Stimulated activated memory B cell treated with anti-CD40 and anti-IgM and Interleukin-4, amounts not matched to agents 10 μg/mL and 1 μg/mL and 100 μg/mL, for 72 hours (primary cell): ENCODE results near the gene TLCD4.
"Not testable (repeated sequence)": the region's sequence is repeated elsewhere in the genome, so short reads cannot be mapped to it uniquely, and the experiment has no call there.

Source experiments
- ATAC-seq: fragments of 150-1000 bp; cut with Tn5 transposase; 2 replicates; pipeline ENCODE4 v1.10.0; 2021
- H3K27ac Mint-ChIP-seq: one replicate; pipeline ENCODE4 v1.8.0; 2022; ENCODE audit warnings: mild to moderate bottlenecking, mixed read lengths
- H3K27me3 Mint-ChIP-seq: one replicate; pipeline ENCODE4 v1.8.0; 2022; ENCODE audit warnings: mixed read lengths
- H3K36me3 Mint-ChIP-seq: one replicate; pipeline ENCODE4 v1.8.0; 2022; ENCODE audit warnings: mixed read lengths
- H3K4me1 Mint-ChIP-seq: one replicate; pipeline ENCODE4 v1.8.0; 2022; ENCODE audit warnings: mixed read lengths
- H3K4me3 Mint-ChIP-seq: one replicate; pipeline ENCODE4 v1.8.0; 2022; ENCODE audit warnings: mild to moderate bottlenecking, moderate library complexity, mixed read lengths
- H3K9me3 Mint-ChIP-seq: one replicate; pipeline ENCODE4 v1.8.0; 2022; ENCODE audit warnings: mixed read lengths

The TLCD4 gene

GRCh38 chr1:95118710-95119109 is 1.6 kb downstream of the TLCD4 start:
- Mint-ChIP-seq H3K4me3 (no peak overlapping the region), H3K27me3 (no peaks in the 10 kb centered on the region)

GRCh38 chr1:95119273-95119672 is 2.1 kb downstream of the TLCD4 start:
- H3K36me3 Mint-ChIP-seq = no peaks in the 10 kb centered on the region
- no peak overlapping the region for H3K27ac Mint-ChIP-seq
- no peaks in the 10 kb centered on the region for H3K9me3 Mint-ChIP-seq
- no peaks in the 10 kb centered on the region for H3K27me3 Mint-ChIP-seq
- no peak for ATAC-seq
- H3K4me1 Mint-ChIP-seq = peaks cover 26% of the 10 kb centered on the region
- H3K4me3 Mint-ChIP-seq = no peak overlapping the region

More at GRCh38 chr1:95118710-95119109, 1.6 kb downstream of the TLCD4 start:
- Mint-ChIP-seq H3K27ac (no peak overlapping the region), H3K36me3 (no peaks in the 10 kb centered on the region), H3K9me3 (no peaks in the 10 kb centered on the region), H3K4me1 (peaks cover 26% of the 10 kb centered on the region)
- ATAC-seq = no peak

- Mint-ChIP-seq H3K4me1 (peaks cover 21% of the 10 kb centered on the region), H3K9me3 (no peaks in the 10 kb centered on the region), H3K4me3 (no peak overlapping the region), H3K27me3 (no peaks in the 10 kb centered on the region), H3K36me3 (no peaks in the 10 kb centered on the region), H3K27ac (no peak overlapping the region)
- no peak for ATAC-seq
Measured at GRCh38 chr1:95122151-95122697, 5.1 kb downstream of the TLCD4 start.

- no peaks in the 10 kb centered on the region for H3K36me3 Mint-ChIP-seq
- H3K4me3 Mint-ChIP-seq = no peak overlapping the region
- H3K9me3 Mint-ChIP-seq = no peaks in the 10 kb centered on the region
- no peaks in the 10 kb centered on the region for H3K27me3 Mint-ChIP-seq
- H3K4me1 Mint-ChIP-seq = peaks cover 9% of the 10 kb centered on the region
- ATAC-seq = no peak
- H3K27ac Mint-ChIP-seq = no peak overlapping the region
Measured at GRCh38 chr1:95124342-95124741, 7.2 kb downstream of the TLCD4 start.

GRCh38 chr1:95126366-95126765 is 9.2 kb downstream of the TLCD4 start:
- H3K4me1 Mint-ChIP-seq = no peaks in the 10 kb centered on the region
- ATAC-seq = no peak
- H3K36me3 Mint-ChIP-seq = no peaks in the 10 kb centered on the region
- no peak overlapping the region for H3K4me3 Mint-ChIP-seq
- no peak overlapping the region for H3K27ac Mint-ChIP-seq
- no peaks in the 10 kb centered on the region for H3K27me3 Mint-ChIP-seq
- H3K9me3 Mint-ChIP-seq = no peaks in the 10 kb centered on the region

GRCh38 chr1:95126846-95127245 is 9.7 kb downstream of the TLCD4 start:
- Mint-ChIP-seq H3K27ac (no peak overlapping the region), H3K4me3 (no peak overlapping the region), H3K4me1 (no peaks in the 10 kb centered on the region), H3K36me3 (no peaks in the 10 kb centered on the region), H3K27me3 (no peaks in the 10 kb centered on the region), H3K9me3 (no peaks in the 10 kb centered on the region)
- no peak for ATAC-seq

- H3K4me3 Mint-ChIP-seq = no peak overlapping the region
- no peak overlapping the region for H3K27ac Mint-ChIP-seq
- no peaks in the 10 kb centered on the region for H3K9me3 Mint-ChIP-seq
- H3K4me1 Mint-ChIP-seq = no peaks in the 10 kb centered on the region
- H3K36me3 Mint-ChIP-seq = no peaks in the 10 kb centered on the region
- ATAC-seq = no peak
- no peaks in the 10 kb centered on the region for H3K27me3 Mint-ChIP-seq
Measured at GRCh38 chr1:95127380-95127779, 10.2 kb downstream of the TLCD4 start.

- H3K36me3 Mint-ChIP-seq = no peaks in the 10 kb centered on the region
- ATAC-seq = no peak
- no peaks in the 10 kb centered on the region for H3K4me1 Mint-ChIP-seq
- no peaks in the 10 kb centered on the region for H3K27me3 Mint-ChIP-seq
- H3K27ac Mint-ChIP-seq = no peak overlapping the region
- H3K4me3 Mint-ChIP-seq = no peak overlapping the region
- H3K9me3 Mint-ChIP-seq = no peaks in the 10 kb centered on the region
Measured at GRCh38 chr1:95132762-95133161, 15.6 kb downstream of the TLCD4 start.

GRCh38 chr1:95133687-95134086 is 16.5 kb downstream of the TLCD4 start:
- ATAC-seq = no peak
- no peaks in the 10 kb centered on the region for H3K27me3 Mint-ChIP-seq
- no peaks in the 10 kb centered on the region for H3K9me3 Mint-ChIP-seq
- no peak overlapping the region for H3K4me3 Mint-ChIP-seq
- H3K4me1 Mint-ChIP-seq = no peaks in the 10 kb centered on the region
- H3K27ac Mint-ChIP-seq = no peak overlapping the region
- no peaks in the 10 kb centered on the region for H3K36me3 Mint-ChIP-seq

- Mint-ChIP-seq H3K9me3 (no peaks in the 10 kb centered on the region), H3K4me3 (no peak overlapping the region), H3K27me3 (no peaks in the 10 kb centered on the region), H3K36me3 (no peaks in the 10 kb centered on the region), H3K4me1 (no peaks in the 10 kb centered on the region), H3K27ac (no peak overlapping the region)
- ATAC-seq = no peak
Measured at GRCh38 chr1:95138223-95138622, 21.1 kb downstream of the TLCD4 start.

- Mint-ChIP-seq H3K27ac (no peak overlapping the region), H3K9me3 (no peaks in the 10 kb centered on the region), H3K27me3 (no peaks in the 10 kb centered on the region), H3K36me3 (no peaks in the 10 kb centered on the region), H3K4me3 (no peak overlapping the region), H3K4me1 (no peaks in the 10 kb centered on the region)
- no peak for ATAC-seq
Measured at GRCh38 chr1:95139039-95139438, 21.9 kb downstream of the TLCD4 start.

- no peaks in the 10 kb centered on the region for H3K9me3 Mint-ChIP-seq
- H3K27me3 Mint-ChIP-seq = no peaks in the 10 kb centered on the region
- H3K27ac Mint-ChIP-seq = no peak overlapping the region
- ATAC-seq = no peak
- H3K36me3 Mint-ChIP-seq = no peaks in the 10 kb centered on the region
- H3K4me1 Mint-ChIP-seq = peaks cover 9% of the 10 kb centered on the region
- no peak overlapping the region for H3K4me3 Mint-ChIP-seq
Measured at GRCh38 chr1:95140791-95141190, 23.6 kb downstream of the TLCD4 start.

GRCh38 chr1:95145493-95145892 is 28.3 kb downstream of the TLCD4 start:
- peak overlapping the region; percentile 38 for H3K4me3 Mint-ChIP-seq
- H3K27me3 Mint-ChIP-seq = no peaks in the 10 kb centered on the region
- peaks cover 12% of the 10 kb centered on the region for H3K4me1 Mint-ChIP-seq
- H3K36me3 Mint-ChIP-seq = no peaks in the 10 kb centered on the region
- no peaks in the 10 kb centered on the region for H3K9me3 Mint-ChIP-seq
- H3K27ac Mint-ChIP-seq = peak overlapping the region; percentile 55
- peak; percentile 72 for ATAC-seq

GRCh38 chr1:95146637-95147036 is 29.5 kb downstream of the TLCD4 start:
- Mint-ChIP-seq H3K27me3 (no peaks in the 10 kb centered on the region), H3K9me3 (no peaks in the 10 kb centered on the region), H3K36me3 (no peaks in the 10 kb centered on the region), H3K27ac (no peak overlapping the region), H3K4me3 (no peak overlapping the region), H3K4me1 (peaks cover 12% of the 10 kb centered on the region)
- peak; percentile 74 for ATAC-seq

GRCh38 chr1:95154096-95154495 is 36.9 kb downstream of the TLCD4 start:
- H3K27me3 Mint-ChIP-seq = no peaks in the 10 kb centered on the region
- no peaks in the 10 kb centered on the region for H3K4me1 Mint-ChIP-seq
- no peaks in the 10 kb centered on the region for H3K9me3 Mint-ChIP-seq
- H3K27ac Mint-ChIP-seq = no peak overlapping the region
- H3K4me3 Mint-ChIP-seq = no peak overlapping the region
- ATAC-seq = no peak
- no peaks in the 10 kb centered on the region for H3K36me3 Mint-ChIP-seq

- not testable (repeated sequence) for H3K27me3 Mint-ChIP-seq, H3K4me1 Mint-ChIP-seq, H3K9me3 Mint-ChIP-seq, H3K4me3 Mint-ChIP-seq, ATAC-seq, H3K27ac Mint-ChIP-seq
- peaks cover 36% of the 10 kb centered on the region for H3K36me3 Mint-ChIP-seq
Measured at GRCh38 chr1:95165569-95165968, 48.4 kb downstream of the TLCD4 start.
